ENCODE data around the gene MMADHC.

MMADHC gene

GRCh38 chr2:149544692-149545091 is 42.9 kb downstream of the MMADHC start:
- no peak for DNase-seq

GRCh38 chr2:149543845-149544244 is 43.7 kb downstream of the MMADHC start:
- DNase-seq, result no peak

GRCh38 chr2:149540138-149540537 is 47.4 kb downstream of the MMADHC start:
- DNase-seq, result no peak

DNA sequence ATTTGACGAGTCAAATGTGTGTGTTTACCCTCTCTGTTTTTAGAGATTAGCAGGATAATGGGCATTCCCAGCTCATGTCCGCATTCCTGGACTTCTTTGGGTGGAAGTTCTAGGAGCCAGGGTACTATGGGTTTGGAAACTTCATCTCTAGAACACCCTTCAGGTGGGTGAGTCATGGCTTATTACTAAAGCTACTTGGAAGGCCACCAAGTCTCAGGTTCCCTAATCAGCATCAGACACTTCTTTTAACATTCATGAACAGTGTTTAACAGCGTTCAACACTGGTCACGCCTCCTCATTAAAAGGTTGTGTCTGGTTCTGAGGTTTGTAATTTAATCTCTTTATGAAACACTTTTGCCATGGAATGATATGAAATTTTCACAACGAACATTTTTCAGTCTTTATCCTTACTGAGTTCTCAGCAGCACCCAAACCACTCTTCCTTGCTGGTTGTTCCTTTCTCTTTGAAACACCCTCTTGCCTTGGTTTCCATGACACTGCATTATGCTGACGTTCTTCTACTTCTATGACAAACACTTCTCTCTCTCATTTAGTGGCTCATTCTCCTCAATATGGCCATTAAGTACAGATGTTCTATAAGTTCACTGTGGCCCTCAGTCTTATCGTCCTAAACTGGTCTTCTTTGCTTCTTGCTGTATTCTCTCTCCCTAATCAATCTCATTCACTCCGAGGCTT is 49.3 kb downstream of the MMADHC start:
- DNase-seq, result no peak

DNA sequence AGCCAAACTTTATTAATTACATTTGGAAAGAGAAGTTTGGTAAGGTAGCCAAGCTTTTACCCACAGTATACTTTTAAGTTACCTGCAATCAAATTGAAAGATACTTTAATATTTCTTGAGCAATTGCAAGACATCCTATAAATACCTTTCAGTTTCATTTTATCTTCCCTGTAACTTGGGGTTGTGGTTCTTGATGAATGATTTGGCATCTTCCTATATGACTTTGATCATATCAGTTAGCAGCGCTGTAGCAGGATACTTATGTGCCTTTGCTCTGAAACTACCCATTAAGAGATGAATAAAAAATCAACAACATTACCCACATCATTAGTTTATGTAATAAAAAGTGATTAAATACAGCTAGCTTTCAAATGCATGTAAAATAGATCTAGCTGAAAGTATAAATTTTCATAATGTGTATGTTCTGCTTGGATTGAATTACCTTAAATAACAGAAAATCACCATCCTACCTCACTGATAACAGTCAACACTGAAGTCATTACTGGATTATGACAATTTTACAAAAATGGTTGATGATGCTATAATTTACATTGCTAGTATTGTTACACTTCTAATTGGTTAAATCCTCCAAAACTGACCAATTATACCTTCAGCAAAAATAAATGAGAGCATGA is 50.4 kb downstream of the MMADHC start:
- no peak for DNase-seq

GRCh38 chr2:149536649-149537048 is 50.9 kb downstream of the MMADHC start:
- DNase-seq, result no peak

GRCh38 chr2:149534674-149535073 is 52.9 kb downstream of the MMADHC start:
- DNase-seq, result no peak

DNA sequence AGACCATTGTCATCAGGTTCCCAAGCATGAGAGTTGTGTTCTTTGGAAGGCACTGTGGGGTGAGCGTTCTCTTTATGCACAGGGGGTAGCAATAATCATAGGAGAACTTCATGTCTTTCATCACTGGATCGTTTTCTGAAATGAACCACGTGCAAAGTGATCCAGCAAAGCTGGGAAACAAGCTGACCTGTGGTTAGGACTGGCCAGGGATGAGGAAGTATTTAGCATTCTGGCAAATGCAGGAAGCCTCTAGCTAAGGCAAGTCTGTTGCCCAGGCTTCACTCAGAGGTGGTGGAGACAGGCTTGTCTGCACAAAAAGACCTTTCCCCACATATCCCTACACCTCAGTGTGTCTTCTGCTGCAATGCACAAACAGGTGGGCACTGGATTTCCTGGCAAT is 58.6 kb downstream of the MMADHC start:
- no peak for DNase-seq

DNA sequence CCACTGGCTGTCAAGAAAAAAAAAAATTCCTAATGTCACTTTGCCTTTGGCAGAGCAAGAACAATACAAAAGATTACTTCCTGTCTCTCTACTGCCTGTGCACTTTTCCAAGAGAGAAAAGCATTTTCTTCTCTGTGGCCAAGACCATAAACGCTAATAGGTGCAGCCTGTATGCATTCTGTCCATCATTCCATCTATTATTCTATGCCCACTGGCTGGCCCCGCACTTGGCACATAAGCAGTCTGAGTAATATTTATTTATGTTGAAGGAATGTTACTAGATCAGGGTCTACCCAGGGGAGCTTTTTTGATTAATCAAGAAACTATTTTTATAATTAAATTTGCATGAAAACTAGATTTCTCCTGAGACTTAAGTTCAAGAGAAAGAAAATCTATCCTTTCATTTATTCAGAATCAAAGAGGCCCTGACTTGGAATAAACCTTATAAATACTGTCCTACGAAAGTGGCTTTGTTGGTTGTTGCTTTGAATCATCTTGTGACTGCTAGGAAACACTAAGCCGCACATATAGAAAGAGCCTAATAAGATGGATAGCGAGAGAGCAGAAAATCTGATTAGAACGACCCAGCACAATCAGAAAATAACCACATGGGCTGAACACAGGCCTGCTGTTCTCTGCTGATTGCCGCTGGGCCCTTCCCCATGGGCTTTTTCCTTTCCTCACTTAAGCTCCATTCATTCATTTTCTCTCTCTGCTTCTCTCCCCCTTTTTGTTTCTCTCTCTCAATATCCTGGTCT is 59.4 kb downstream of the MMADHC start:
- no peak for DNase-seq

- no peak for DNase-seq
Observed at GRCh38 chr2:149526689-149527088, 60.9 kb downstream of the MMADHC start.

GRCh38 chr2:149525323-149525722 is 62.3 kb downstream of the MMADHC start:
- no peak for DNase-seq

All from stimulated activated CD4-positive, alpha-beta T cell treated with anti-CD3 and anti-CD28 coated beads, Interleukin-2, amount 100 ng/mL, for 48 hours (primary cell).